ENCODE measurements around the gene SDK2. TPM values are rescaled to one million over a fixed set of nuclear protein-coding genes. Genes with fewer than 3 reads are reported as not detected.
"Not testable (repeated sequence)": the region's sequence is repeated elsewhere in the genome, so short reads cannot be mapped to it uniquely, and the experiment has no call there.

Gene SDK2
- total RNA-seq, 1 donor from 2014 or later: 3.4 TPM

GRCh38 chr17:73323409-73324159 is 320.7 kb downstream of the SDK2 start:
- DNase-seq (ENCODE audit: low spot score): no peak

- DNase-seq (ENCODE audit: low spot score): no peak
Measured at GRCh38 chr17:73320601-73321264, 323.5 kb downstream of the SDK2 start.

- DNase-seq (ENCODE audit: low spot score): no peak
Measured at GRCh38 chr17:73319766-73320165, 324.5 kb downstream of the SDK2 start.

- DNase-seq (ENCODE audit: low spot score): no peak
Measured at GRCh38 chr17:73318836-73319235, 325.4 kb downstream of the SDK2 start.

- DNase-seq (ENCODE audit: low spot score): no peak
Measured at GRCh38 chr17:73318427-73318813, 325.8 kb downstream of the SDK2 start.

- no peak for DNase-seq (ENCODE audit: low spot score)
Measured at GRCh38 chr17:73317513-73318426, 326.5 kb downstream of the SDK2 start.

GRCh38 chr17:73316919-73317505 is 327.2 kb downstream of the SDK2 start:
- no peak for DNase-seq (ENCODE audit: low spot score)

- no peak for DNase-seq (ENCODE audit: low spot score)
Measured at GRCh38 chr17:73315471-73315870, 328.8 kb downstream of the SDK2 start.

GRCh38 chr17:73313526-73314127 is 330.6 kb downstream of the SDK2 start:
- DNase-seq (ENCODE audit: low spot score): no peak

- not testable (repeated sequence) for DNase-seq (ENCODE audit: low spot score)
Measured at GRCh38 chr17:73312887-73313286, 331.4 kb downstream of the SDK2 start.

GRCh38 chr17:73311781-73312641 is 332.2 kb downstream of the SDK2 start, which contains the start of gene CDC42EP4:
Gene CDC42EP4, minus strand, starts transcription at chr17:73312001. Its CDS starts 25,501 bp downstream, at chr17:73286500.
- peak; percentile 98 for DNase-seq (ENCODE audit: low spot score)

GRCh38 chr17:73311428-73311780 is 332.8 kb downstream of the SDK2 start:
- peak; percentile 75 for DNase-seq (ENCODE audit: low spot score)

GRCh38 chr17:73309727-73310596 is 334.3 kb downstream of the SDK2 start:
- DNase-seq (ENCODE audit: low spot score): no peak

- not testable (repeated sequence) for DNase-seq (ENCODE audit: low spot score)
Measured at GRCh38 chr17:73308959-73309358, 335.3 kb downstream of the SDK2 start.

- DNase-seq (ENCODE audit: low spot score): peak; percentile 97
Measured at GRCh38 chr17:73308017-73308823, 336.0 kb downstream of the SDK2 start.

- DNase-seq (ENCODE audit: low spot score): no peak
Measured at GRCh38 chr17:73307130-73307529, 337.1 kb downstream of the SDK2 start.

GRCh38 chr17:73305845-73306836 is 338.1 kb downstream of the SDK2 start:
- DNase-seq (ENCODE audit: low spot score): no peak

All from ureter (tissue), 1 donor.